DMS79 (cell line): Measurements from ENCODE around the gene HLA-DMA.

Experiments
- DNase-seq: peaks from one replicate; lab custom pipeline; 2025; lab: John Stamatoyannopoulos, UW

HLA-DMA gene

DNA sequence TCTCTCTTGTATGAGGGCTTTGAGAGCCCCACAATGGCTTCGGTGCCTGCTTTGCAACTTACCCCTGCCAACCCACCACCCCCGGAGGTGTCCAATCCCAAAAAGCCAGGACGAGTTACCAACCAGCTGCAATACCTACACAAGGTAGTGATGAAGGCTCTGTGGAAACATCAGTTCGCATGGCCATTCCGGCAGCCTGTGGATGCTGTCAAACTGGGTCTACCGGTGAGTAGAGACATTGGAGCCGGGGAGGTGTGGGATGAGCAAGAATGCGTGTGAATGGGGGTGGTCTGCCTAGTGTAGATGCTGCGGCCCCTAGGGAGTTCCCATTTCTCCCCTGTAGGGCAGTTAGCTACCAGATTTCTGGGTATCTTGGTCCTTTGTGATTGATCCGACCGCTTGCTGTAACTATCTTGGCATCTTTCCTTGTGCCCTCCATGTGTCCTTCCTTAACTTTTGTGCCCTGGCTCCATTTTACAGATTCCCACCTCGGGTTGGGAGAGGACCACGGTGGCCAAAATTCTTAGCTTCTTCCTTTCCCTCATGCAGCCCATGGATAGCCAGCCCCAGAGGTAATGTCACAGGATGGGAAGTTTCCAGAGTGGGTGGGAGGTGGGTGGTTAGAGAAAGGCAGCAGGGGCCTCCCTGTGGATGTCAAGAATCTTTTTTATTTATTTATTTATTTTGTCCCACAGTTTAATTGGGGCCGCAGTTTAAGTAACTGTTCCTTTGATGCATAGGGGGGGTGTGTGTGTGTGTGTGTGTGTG lies 21.8 kb upstream of the HLA-DMA start:
- DNase-seq, result no peak

DNA sequence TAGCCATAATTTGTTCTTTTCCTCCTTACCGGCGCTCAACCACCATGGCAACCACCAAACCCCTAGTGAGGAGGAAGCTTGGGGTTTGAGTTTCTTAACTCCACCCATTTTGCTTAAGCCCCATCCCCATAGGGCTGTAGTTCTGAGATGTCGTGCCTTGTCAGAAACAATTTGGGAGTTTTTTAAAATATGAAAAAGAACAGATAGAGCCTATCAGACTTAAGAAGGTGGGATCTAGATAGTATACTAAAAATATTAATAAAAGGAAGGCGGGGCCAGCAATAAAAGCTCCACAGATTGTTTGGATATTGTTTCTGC lies 21.1 kb upstream of the HLA-DMA start:
- no peak for DNase-seq

DNA sequence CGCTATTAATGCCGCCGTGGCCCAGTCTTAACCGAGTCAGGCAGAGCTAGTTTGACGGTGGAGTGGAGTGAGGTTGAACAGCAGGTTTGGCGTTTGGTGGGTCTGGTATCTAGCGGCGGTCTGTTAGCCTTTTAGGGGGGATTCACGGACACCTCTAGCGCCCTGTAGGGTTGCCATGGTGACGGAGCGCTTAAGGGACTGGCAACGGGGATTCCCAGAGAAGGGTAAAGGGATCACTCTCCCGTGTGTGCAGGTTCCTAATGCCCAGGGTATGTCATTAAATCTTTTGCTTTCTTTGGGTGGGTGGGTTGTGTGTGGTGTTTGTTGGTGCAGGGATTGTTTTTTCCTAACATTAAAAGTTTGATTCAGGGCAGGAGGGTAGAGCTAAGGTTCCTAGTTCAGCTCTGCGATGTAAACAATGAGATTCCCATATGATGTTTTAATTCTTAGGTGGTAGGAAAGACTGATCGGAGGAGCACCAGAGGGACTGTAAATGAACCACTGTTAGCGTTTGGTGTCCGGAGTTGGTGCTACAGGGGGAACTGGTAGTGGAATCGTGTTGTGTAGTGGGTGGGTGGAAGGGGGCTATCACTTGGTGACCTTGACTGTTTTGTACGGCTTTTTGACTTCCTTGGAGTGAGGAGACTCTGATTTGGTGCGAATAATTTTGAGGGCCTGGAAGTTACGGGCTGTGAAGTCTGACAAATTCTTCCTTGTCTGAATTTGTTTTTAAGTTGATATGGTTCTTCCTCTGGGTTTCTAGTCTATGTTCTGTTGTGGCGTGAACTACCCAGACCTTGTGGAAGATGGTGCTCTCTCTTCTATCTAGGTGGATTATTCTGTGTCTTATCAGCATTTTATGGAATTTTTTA lies 20.5 kb upstream of the HLA-DMA start:
- DNase-seq, result no peak

DNA sequence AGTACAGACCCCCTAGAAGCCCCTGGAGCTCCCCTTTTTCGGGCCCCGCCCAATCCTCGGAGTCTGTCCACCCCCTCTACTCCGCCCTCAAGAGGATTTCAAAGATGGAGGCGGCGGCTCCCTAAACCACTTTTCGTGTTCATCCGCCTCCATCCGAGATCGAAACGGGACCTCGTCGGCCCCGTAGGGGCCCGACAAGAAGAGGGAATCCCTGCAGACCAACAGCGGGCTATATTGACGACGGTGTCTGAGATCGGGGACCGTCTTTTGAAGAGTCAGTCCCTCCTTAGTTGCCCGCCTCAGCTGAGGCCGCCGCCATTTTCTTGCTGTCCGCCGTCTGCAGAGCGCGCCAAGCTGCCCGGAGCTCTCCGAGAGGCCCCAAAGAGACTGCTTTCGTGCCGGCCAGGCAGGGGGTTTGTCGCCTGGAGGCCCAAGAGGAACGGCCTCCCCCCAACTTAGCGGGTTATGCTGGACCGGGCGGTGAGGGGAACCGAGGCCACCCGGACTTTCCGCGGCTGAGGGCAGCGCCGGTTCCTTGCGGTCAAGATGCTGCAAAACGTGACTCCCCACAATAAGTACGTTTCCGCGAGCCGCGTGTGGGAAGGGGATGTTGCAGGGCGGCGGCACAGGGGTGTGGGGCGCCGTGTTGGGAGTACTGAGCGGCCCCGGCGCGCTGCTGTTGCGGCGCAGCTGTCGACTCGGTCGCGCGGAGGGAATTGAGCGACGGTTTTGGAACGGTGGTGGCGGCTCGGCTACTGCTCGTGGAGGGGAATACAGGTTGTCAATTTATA lies 19.7 kb upstream of the HLA-DMA start:
- no peak for DNase-seq

DNA sequence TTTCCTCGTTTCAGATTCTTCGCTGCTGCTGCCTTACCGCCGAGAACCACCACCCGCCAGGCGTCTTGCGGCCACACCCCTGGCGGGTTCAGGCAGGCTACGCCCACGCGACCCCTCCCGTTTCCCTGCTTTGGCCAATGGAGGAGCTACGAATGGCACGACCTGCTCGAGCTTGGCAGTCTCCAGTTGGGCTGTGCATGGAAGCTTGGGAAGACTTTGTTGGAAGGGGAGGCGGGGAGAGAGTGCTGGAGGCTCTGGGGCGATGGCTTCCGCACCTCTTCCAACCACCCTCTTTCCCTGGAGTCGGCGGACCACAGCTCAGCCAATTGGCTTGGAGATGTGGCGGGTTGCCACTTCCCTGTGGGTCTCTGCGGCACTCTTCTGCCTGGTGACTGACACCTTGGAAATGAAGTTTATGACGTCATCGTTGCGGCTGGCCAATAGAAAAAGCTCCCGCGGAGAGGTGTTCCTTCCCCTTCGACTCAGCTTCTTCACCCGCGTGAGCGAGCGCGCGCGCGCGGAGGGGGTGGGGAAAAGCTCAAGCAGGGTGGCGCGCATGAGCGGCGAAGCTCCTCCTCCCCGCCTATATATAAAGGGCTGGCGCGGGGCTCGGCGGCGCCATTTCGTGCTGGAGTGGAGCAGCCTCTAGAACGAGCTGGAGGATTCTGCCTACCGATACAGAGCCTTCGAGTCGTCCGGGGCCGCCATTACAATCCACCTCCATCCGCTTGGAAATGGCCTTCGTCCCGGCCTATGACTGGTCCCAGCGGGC lies 18.9 kb upstream of the HLA-DMA start:
- DNase-seq, result peak; percentile 100

DNA sequence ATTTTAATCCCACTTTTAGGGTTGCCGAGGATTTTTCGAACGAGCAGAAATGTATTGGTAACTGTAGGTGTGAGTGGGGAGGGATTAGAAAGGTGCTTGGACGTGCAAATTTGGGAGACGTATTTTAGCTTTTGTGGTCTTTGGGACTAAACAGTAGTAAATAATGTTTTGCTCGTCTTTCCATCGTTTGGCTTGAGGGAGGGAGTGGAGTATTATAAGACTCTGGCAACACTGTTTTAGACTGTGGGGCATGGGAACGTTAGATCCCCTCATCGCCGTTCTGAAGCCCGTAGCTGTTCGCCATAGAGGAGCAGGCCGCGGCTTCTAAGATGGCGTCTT lies 18.3 kb upstream of the HLA-DMA start:
- no peak for DNase-seq

DNA sequence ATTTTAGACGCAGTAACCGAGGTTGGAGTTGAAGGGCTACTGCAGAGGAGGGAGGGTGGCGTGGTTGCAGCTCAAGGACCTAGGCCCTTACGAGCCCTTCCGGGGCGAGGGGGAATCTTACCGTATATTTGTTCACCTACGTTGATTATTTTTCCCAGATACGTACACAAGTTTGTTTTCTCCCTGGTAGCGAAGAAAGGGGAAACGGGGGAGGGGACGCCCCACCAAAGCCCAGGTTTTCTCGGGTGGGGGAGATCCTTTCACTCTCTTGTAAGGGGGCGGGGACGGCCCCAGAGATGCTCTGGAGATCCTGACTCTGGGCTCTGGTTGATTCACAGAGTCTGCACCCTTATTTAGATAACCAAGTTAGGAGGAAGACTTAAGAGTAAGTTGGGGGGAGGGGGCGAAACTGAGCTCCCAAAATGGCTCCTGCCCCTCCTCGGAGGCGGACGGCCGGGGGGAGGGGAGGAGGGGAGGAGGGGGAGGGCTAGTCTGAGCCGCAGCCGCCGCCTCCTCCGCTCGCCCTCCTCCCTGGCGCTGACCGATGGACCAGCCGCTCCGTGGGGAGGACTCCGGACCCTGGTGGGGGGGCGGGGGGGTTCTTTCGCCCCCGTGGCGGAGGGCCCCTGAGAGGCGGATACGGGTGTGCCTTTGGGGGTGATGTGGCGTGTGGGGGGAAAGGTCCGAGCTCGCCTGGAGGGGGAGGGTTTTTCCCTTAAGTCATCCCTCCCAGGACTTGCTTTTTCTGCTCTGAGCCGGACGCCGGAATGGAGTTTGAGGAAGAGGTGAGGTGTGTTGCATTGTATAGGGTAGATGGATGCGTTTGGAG lies 17.7 kb upstream of the HLA-DMA start:
- peak; percentile 76 for DNase-seq

DNA sequence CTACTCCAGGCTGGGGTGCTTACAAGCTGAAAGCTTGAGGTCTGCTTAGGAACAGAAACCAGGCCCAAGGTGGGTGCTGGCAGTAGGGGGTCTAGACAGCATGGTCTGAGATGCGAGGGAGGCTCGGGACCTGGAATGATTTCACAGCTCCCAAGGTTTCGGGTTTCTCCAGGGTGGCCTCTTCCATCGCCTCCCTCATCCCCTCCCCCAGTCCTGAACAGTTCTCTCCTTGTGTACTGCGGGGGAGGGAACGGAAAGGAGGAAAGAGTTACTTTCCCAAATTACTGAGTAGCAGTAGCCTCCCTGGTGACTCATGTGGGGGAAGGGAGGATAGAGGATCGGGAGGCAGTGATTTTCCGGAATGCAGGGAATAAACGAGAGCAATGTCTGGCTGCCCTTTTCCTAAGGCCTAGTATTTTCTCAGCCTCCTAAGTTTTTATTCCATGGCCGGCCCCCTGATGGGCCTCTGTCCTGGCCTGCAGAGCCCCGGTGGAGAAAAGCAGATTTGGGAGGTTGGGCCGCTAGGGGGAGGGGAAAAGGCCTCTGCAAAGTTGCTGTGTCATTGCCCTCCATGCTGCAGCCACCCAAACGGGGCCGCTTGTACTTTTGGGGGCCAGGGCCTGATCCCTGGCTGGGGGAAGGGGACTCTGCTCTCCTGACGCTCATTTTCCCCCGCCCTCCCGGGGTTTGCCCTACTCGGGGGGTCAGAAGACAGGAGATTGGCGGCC lies 17.0 kb upstream of the HLA-DMA start:
- DNase-seq, result peak; percentile 66

DNA sequence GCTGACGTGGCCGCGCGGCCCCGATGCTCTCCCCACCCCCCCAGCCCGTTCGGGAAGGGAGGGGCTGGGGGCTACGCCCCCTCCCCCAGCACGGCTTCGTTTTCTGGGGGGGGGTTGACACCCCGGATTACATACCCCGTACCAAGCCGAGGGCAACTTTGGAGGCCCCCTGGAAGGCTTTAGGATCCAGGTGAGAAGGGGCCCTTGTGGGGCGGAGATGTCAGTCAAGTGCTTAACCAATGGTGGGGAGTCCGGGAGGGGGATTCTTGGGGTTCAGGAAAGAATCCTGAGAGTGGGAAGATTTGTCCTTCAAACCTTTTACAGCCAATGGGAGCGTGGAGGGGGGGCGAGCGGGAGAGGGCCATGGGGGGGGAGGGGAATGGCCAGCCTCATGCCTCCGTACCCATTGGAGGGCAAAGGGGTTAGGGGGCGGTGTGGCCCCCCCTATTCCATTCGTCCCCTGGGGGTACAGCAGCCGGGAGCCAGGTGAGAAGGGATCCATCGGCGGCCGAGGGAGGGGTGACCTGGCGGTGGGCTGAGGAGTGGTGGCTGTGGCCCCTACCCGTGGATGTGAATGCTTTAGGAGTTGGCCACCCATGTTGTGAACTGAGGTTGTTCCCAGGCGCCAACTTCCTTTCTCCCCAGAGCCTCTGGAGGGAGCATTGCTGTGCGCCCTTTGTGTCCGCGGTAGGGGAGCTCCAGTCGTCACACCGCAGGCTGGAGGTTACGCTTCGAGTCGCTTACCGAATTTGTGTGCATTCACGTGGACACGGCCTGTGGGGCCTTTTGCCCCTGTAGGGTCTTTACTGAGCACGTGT lies 16.2 kb upstream of the HLA-DMA start:
- peak; percentile 83 for DNase-seq

DNA sequence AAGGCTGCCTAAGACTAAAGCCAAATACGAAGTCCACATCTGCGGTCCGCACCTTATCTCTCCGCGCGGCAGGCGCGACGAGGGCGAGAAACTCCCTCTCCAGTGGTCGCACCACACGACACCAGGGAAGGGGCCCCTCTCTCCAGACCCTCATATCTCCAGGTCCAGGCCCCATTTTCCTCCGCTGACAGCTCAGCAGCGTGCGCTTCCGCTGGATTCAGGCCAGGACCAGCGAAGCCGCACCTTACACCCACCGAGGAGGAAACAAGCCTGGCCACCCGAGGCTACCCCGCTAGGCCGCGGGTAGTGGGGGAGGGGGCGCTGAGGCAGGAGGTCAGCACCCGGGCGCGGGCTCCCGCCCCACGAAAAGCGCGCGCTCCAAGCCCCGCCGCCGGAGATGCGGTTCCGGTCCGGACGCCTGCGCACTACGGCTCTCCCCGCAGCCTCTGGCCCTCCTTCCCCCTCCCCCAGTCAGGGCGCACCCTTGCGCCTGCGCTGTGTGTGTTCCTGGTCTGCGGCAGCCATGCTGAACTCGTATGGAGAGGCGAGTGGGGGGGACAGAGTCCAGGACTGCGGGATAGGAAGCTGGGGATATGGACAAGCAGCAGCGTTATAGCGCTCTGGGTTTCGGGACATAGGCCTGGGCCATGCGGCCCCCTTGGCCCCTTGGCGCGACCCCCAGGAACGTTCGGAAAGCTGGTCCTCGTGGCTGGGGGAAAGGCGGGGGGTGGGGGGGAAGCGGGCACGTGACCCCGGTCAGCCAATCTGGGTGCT lies 15.4 kb upstream of the HLA-DMA start, which contains the start of gene BRD2:
Gene BRD2, plus strand, starts transcription at position 502 of the 774 bp plus-strand sequence. CDS start 4,305 bp downstream, outside the sequence.
- DNase-seq, result peak; percentile 95

DNA sequence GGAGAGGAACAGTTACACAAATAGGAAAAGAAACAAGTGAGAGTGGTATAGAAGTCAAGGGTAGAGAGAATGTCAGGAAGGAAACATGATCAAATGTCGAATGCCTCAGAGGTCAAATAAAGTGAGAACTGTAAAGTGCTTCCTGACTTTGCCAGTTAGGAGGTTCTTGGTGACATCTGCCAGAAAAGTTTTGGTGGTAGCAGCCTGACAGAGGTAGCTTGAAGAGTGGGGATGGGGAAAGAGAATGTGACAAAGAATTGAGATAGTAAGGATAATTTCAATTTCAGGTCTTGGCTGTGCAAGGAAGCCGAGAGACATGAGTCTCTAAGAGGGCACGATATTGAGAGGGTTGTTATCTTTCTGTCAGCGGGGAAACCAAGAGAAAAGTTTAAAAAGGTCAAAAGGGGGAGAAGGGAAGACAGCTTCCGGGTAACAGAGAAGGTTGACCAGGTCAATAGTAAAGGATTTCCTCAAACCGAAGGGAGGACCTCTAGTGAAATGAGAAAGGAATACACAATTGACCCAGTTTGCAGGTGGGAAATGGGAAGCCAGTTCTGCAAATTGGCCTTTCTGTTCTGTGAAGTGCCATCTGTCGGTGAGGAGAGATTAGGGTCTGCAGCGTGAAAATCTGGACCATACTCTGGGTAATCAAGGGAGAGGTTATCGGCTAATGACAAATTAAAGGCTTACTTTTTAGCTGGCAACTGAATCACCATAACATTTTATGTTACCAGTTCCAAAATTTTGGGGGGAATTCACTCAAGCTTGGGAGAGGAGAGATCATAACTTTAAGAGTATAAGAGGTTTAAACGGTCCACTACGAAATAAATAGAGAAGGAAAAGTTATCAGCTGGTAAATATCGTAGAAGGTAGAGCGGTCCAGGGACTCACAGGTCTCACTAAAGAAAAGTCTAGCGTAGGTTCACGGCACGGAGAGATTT lies 14.5 kb upstream of the HLA-DMA start:
- peak; percentile 24 for DNase-seq

DNA sequence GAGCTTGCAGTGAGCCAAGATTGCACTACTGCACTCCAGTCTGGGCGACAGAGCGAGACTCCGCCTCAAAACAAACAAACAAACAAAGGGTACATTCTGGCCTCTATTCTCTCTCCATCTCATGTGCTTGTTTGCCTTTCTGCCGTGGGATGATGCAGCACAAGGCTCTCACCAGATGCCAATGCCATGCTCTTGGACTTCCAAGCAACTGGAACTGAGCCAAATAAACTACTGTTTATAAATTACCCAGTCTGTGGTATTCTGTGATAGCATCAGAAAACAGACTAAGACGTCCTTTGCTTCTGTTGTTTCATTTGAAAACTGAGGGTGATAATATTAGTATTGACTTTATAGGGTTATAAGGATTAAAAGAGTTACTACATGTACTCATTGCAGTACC lies 11.9 kb upstream of the HLA-DMA start:
- DNase-seq, result no peak

DNA sequence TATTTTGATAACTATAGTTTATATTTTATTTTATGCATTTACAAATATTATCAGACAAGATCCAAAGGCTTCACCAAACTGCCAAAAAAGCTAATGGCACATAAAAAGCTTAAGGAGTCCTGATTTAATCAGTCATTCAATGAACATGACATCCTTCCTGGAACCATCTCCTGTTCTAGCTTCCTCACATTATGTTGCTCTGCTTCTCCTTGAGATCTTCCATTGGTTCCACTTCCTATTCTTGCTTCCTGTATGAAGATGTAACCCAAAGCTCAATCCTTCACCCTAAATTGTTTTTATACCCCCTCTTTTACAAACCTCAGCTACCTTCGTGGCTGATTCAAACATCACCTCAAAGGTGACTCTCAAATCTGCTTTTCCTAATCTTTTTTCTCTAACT lies 11.0 kb upstream of the HLA-DMA start:
- no peak for DNase-seq

DNA sequence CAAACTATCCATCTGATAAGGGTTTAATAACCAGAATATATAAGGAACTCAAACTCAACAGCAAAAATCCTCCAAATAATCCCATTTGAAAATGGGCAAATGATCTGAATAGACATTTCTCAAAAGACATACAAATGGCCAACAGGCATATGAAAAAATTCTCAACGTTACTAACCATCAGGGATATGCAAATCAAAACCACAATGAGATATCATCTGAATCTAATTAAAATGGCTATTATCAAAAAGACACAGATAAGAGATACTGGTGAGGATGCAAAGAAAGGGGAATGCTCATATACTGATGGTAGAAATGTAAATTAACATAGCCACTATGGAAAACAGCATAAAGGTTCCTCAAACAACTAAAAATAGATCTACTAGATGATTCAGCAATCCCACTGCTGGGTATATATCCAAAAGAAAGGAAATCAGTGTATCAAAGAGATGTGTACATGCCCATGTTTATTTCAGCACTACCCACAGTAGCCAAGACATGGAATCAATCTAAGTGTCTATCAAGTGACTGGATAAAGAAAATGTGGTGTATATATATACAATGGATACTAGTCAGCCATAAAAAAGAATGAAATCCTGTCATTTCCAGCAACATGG lies 9.4 kb upstream of the HLA-DMA start:
- DNase-seq, result no peak

DNA sequence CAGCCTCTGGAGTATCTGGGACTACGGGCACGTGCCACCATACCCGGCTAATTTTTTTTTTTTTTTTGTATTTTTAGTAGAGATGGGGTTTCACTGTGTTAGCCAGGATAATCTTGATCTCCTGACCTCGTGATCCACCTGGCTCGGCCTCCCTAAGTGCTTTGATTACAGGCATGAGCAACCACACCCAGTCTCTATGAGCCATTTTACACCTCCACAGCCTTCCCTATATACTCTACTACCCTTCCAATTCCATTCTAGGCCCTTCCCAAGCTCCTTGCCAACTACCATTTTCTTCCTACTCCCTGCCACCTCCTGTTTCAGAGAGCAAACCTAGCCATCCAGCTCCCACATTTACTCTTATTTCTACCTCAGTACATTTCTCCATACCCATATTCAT lies 7.7 kb upstream of the HLA-DMA start:
- no peak for DNase-seq

DNA sequence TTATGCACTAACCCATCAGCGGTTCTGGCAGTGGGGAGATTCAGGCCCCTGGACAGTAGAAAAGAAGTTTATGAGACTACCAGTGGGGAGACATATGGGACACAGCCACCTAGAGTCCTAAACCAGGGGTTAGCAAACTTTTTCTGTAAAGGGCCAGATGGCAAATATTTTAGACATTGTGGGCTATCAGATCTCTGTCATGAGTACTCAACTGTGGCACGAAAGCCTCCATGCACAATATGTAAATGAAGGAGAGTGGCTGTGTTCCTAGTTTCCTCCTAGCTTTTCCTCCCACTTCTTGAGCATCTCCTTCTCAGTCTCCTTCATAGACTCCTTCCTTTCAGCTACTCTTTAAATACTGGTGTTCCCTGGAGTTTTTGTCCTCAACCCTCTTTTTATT lies 3.3 kb upstream of the HLA-DMA start:
- DNase-seq, result no peak
